HCT116 (cell line): ENCODE measurements around the gene ANKRD9. TPM values are rescaled to one million over a fixed set of nuclear protein-coding genes. Genes with fewer than 3 reads are reported as not detected.

Source experiments
- ATAC-seq: fragments of 200-7000 bp; cut with Tn5 transposase; 2 replicates; pipeline ENCODE4 v1.9.1; 2020; ENCODE audit warnings: mild to moderate bottlenecking, moderate library complexity
- BruUV-seq: library from RNA; stranded (reverse); fragments of 400-500 nt; replicated peaks from 2 replicates; lab custom pipeline; 2021; lab: Mats Ljungman, UMichigan
- CTCF ChIA-PET: fragments of 300-600 bp; sonication (Branson Sonifier 250); formaldehyde crosslinking; loops from one replicate; lab custom pipeline; 2021; ENCODE audit warnings: antibody characterized with exemption; lab: Charles Lee
- POLR2A ChIA-PET: fragments of 300-600, 350-600 bp; sonication (Branson Sonifier 250); formaldehyde crosslinking; loops from one replicate; lab custom pipeline; 2021; ENCODE audit warnings: antibody characterized with exemption; lab: Charles Lee
- RAD21 ChIA-PET, 2 experiments: fragments of 300-600 bp; sonication (Branson Sonifier 250); formaldehyde crosslinking; loops; one replicate each; lab custom pipeline; 2023; ENCODE audit warnings: low total read pairs in 2 of 2; ENCODE audit not compliant: uncharacterized antibody in 2 of 2, unreplicated experiment in 2 of 2, low non-redundant PET in 1 of 2; lab: Charles Lee
- DNase-seq: peaks from one replicate; pipeline ENCODE4 v3.0.0-alpha.2; 2010; ENCODE audit warnings: low read depth, low spot score
- H2AFZ ChIP-seq: fragments of 200-600 bp; shearing (Covaris generic), sonication (generic); 2 replicates; pipeline ENCODE4 v1.6.1; 2017; ENCODE audit warnings: low read depth, mixed run types, mixed read lengths, antibody characterized with exemption, low read length; ENCODE audit not compliant: poor library complexity, severe bottlenecking
- H3K27ac ChIP-seq: 2 replicates; pipeline ENCODE4 v1.5.1; 2012; ENCODE audit warnings: low read depth, low read length
- H3K27me3 ChIP-seq: fragments of 200-600 bp; sonication (generic); 2 replicates; pipeline ENCODE4 v1.6.1; 2016; ENCODE audit warnings: mixed run types, low read length, mixed read lengths; ENCODE audit not compliant: insufficient read depth
- H3K36me3 ChIP-seq, 2 experiments: fragments of 200-500 bp in 1 of 2; fragments of 200-600 bp in 1 of 2; sonication (Bioruptor generic) in 1 of 2; sonication (generic) in 1 of 2; 2 replicates each; pipeline versions ENCODE4 v1.5.1 to v1.6.1; 2014 to 2016; ENCODE audit warnings: low read length in 2 of 2, inconsistent platforms in 1 of 2, mixed read lengths in 1 of 2, mixed run types in 1 of 2; ENCODE audit not compliant: insufficient read depth in 2 of 2, control insufficient read depth in 1 of 2
- H3K4me1 ChIP-seq, 2 experiments: fragments of 200-600 bp in 1 of 2; sonication (generic) in 1 of 2; 2 replicates each; pipeline versions ENCODE4 v1.5.1 to v1.6.1; 2012 to 2017; ENCODE audit warnings: low read length in 2 of 2, inconsistent platforms in 1 of 2, mild to moderate bottlenecking in 1 of 2, mixed read lengths in 1 of 2, mixed run types in 1 of 2, moderate library complexity in 1 of 2; ENCODE audit not compliant: insufficient read depth in 2 of 2, control insufficient read depth in 1 of 2
- H3K4me2 ChIP-seq: fragments of 200-600 bp; sonication (generic); 2 replicates; pipeline ENCODE4 v1.6.1; 2017; ENCODE audit warnings: mixed run types, low read length, mixed read lengths
- H3K4me3 ChIP-seq, 2 experiments: fragments of 200-600 bp in 1 of 2; sonication (generic) in 1 of 2; replicated peaks in 1 of 2; 2 replicates each; pipeline ENCODE4 v1.5.1; 2011 to 2016; ENCODE audit warnings: low read length in 2 of 2, control low read depth in 1 of 2, low read depth in 1 of 2, mild to moderate bottlenecking in 1 of 2, mixed read lengths in 1 of 2, mixed run types in 1 of 2
- H3K79me2 ChIP-seq: fragments of 200-600 bp; sonication (generic); 2 replicates; pipeline ENCODE4 v1.6.1; 2017; ENCODE audit warnings: mild to moderate bottlenecking, mixed run types, low read length, moderate library complexity, mixed read lengths; ENCODE audit not compliant: insufficient read depth
- H3K9ac ChIP-seq: fragments of 200-600 bp; sonication (generic); 2 replicates; pipeline ENCODE4 v1.6.1; 2016; ENCODE audit warnings: low read length, mixed read lengths
- H3K9me2 ChIP-seq: fragments of 200-600 bp; sonication (generic), shearing (Covaris generic); 2 replicates; pipeline ENCODE4 v1.6.1; 2017; ENCODE audit warnings: mixed run types, mild to moderate bottlenecking, moderate library complexity; ENCODE audit not compliant: insufficient read depth
- H3K9me3 ChIP-seq, 2 experiments: fragments of 200-500 bp in 1 of 2; fragments of 200-600 bp in 1 of 2; sonication (Bioruptor generic) in 1 of 2; sonication (generic) in 1 of 2; 2 replicates each; pipeline ENCODE4 v1.6.1; 2014 to 2017; ENCODE audit warnings: low read length in 2 of 2, mixed read lengths in 2 of 2, inconsistent platforms in 1 of 2, low read depth in 1 of 2, mild to moderate bottlenecking in 1 of 2, mixed run types in 1 of 2, moderate library complexity in 1 of 2; ENCODE audit not compliant: control insufficient read depth in 1 of 2, insufficient read depth in 1 of 2
- H4K20me1 ChIP-seq: fragments of 200-600 bp; sonication (generic), shearing (Covaris generic); 2 replicates; pipeline ENCODE4 v1.6.1; 2017; ENCODE audit warnings: mixed run types, mild to moderate bottlenecking, moderate library complexity; ENCODE audit not compliant: insufficient read depth
- CBX3 ChIP-seq: IDR thresholded peaks from 2 replicates; pipeline ENCODE4 v1.6.1; 2012; ENCODE audit warnings: low read depth
- CEBPB ChIP-seq: IDR thresholded peaks from 2 replicates; pipeline ENCODE4 v1.6.1; 2012; ENCODE audit warnings: low read depth
- EGR1 ChIP-seq: IDR thresholded peaks from 2 replicates; pipeline ENCODE4 v1.6.1; 2012; ENCODE audit warnings: low read depth
- ELF1 ChIP-seq: IDR thresholded peaks from 2 replicates; pipeline ENCODE4 v1.6.1; 2012; ENCODE audit warnings: low read depth, borderline replicate concordance
- EZH2 ChIP-seq: fragments of 200-600 bp; sonication (generic); IDR thresholded peaks from 2 replicates; pipeline ENCODE4 v1.6.1; 2017; ENCODE audit warnings: antibody characterized with exemption, mixed run types
- EZH2phosphoT487 ChIP-seq: fragments of 200-600 bp; IDR thresholded peaks from 2 replicates; pipeline ENCODE4 v1.6.1; 2018; ENCODE audit warnings: antibody characterized with exemption, borderline replicate concordance
- FOSL1 ChIP-seq: IDR thresholded peaks from 2 replicates; pipeline ENCODE4 v1.6.1; 2012; ENCODE audit warnings: low read depth
- JUND ChIP-seq: IDR thresholded peaks from 2 replicates; pipeline ENCODE4 v1.6.1; 2012
- POLR2A ChIP-seq: IDR thresholded peaks from 2 replicates; pipeline ENCODE4 v1.7.0; 2011; ENCODE audit warnings: borderline replicate concordance; ENCODE audit not compliant: insufficient read depth, insufficient read length; ENCODE audit errors: extremely low read depth
- POLR2AphosphoS5 ChIP-seq: IDR thresholded peaks from 2 replicates; pipeline ENCODE4 v1.6.1; 2011; ENCODE audit warnings: mild to moderate bottlenecking, low read depth, low read length, moderate library complexity
- RAD21 ChIP-seq: IDR thresholded peaks from 2 replicates; pipeline ENCODE4 v1.6.1; 2012; ENCODE audit warnings: low read depth, mild to moderate bottlenecking
- SIN3A ChIP-seq: IDR thresholded peaks from 2 replicates; pipeline ENCODE4 v1.6.1; 2012; ENCODE audit warnings: low read depth
- SRF ChIP-seq: IDR thresholded peaks from 2 replicates; pipeline ENCODE4 v1.6.1; 2012; ENCODE audit warnings: low read depth
- YY1 ChIP-seq: IDR thresholded peaks from 2 replicates; pipeline ENCODE4 v1.6.1; 2011; ENCODE audit warnings: low read length, low read depth, moderate library complexity, mild to moderate bottlenecking; ENCODE audit not compliant: insufficient replicate concordance; ENCODE audit errors: extremely low read depth
- ZFX ChIP-seq: fragments of 450-650 bp; IDR thresholded peaks from 2 replicates; pipeline ENCODE4 v1.6.1; 2017
- ZNF274 ChIP-seq: fragments of 200-500 bp; sonication (Bioruptor generic); IDR thresholded peaks from 2 replicates; pipeline ENCODE4 v1.6.1; 2014; ENCODE audit warnings: mild to moderate bottlenecking, low read depth, low read length, inconsistent platforms
- intact Hi-C: fragments of 100-400 bp; cut with micrococcal nuclease; formaldehyde crosslinking; loops from 2 replicates; pipeline ENCODE4 v1.10.0; 2022
- total RNA-seq: library from RNA; stranded (reverse); gene quantifications from one replicate; pipeline ENCODE4 v1.2.1, GENCODE V29; 2021; ENCODE audit not compliant: unreplicated experiment
- TF ChIP-seq, protein P1 (sequence below): IDR thresholded peaks from 2 replicates; pipeline ENCODE4 v1.6.1; 2011; ENCODE audit warnings: mild to moderate bottlenecking, low read length, moderate library complexity; ENCODE audit not compliant: insufficient replicate concordance; ENCODE audit errors: extremely low read depth
- TF ChIP-seq, protein P2 (sequence below), 3 experiments: fragments of 200-600 bp in 1 of 3; sonication (generic) in 1 of 3; IDR thresholded peaks in 2 of 3; conservative IDR thresholded peaks in 1 of 3; 2 replicates each; pipeline ENCODE4 v1.5.1; 2012 to 2017; ENCODE audit warnings: low read depth in 2 of 3, low read length in 2 of 3, antibody characterized with exemption in 1 of 3, borderline replicate concordance in 1 of 3, control low read depth in 1 of 3, mild to moderate bottlenecking in 1 of 3, mixed read lengths in 1 of 3, mixed run types in 1 of 3, moderate library complexity in 1 of 3; ENCODE audit not compliant: insufficient read depth in 1 of 3

Gene ANKRD9
- total RNA-seq, 1 experiment from 2014 or later = 29.0 TPM

DNA sequence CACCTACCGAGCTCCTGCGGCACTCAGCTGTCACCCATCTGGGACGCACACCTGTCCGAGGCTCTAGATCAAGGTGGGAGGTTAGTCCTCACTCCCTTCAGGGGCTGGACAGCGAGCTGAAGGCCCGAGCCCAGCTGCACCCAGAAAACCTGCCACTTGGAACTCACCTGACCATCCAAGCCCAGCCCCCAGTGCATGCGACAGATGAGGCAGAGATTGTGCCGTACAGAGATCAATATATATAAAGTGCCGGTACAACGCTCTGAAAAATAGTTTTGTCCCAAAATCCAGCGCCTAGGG lies 3.0 kb downstream of the ANKRD9 start:
- Histone ChIP-seq H3K36me3 (no peaks in the 10 kb centered on the region), H2AFZ (no peak overlapping the region), H3K27me3 (no peaks in the 10 kb centered on the region), H3K9me3 (no peaks in the 10 kb centered on the region), H3K27ac (no peak overlapping the region), H3K4me1 (peaks cover 20 to 29% of the 10 kb centered on the region in 2 experiments), H3K9me2 (no peaks in the 10 kb centered on the region), H3K79me2 (peaks cover 6% of the 10 kb centered on the region; the same call in 1 of the 2 replicates), H3K9ac (no peak overlapping the region), H4K20me1 (no peaks in the 10 kb centered on the region), H3K4me2 (no peak overlapping the region), H3K4me3 (no peak overlapping the region)
- ChIA-PET RAD21 (no interaction called here), CTCF (no interaction called here), POLR2A (no interaction called here)
- TF ChIP-seq, protein P1, sequence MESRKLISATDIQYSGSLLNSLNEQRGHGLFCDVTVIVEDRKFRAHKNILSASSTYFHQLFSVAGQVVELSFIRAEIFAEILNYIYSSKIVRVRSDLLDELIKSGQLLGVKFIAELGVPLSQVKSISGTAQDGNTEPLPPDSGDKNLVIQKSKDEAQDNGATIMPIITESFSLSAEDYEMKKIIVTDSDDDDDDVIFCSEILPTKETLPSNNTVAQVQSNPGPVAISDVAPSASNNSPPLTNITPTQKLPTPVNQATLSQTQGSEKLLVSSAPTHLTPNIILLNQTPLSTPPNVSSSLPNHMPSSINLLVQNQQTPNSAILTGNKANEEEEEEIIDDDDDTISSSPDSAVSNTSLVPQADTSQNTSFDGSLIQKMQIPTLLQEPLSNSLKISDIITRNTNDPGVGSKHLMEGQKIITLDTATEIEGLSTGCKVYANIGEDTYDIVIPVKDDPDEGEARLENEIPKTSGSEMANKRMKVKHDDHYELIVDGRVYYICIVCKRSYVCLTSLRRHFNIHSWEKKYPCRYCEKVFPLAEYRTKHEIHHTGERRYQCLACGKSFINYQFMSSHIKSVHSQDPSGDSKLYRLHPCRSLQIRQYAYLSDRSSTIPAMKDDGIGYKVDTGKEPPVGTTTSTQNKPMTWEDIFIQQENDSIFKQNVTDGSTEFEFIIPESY = no peak
- no peak for TF ChIP-seq SIN3A
- no peak for TF ChIP-seq ZNF274
- no peak for TF ChIP-seq ELF1
- no peak for TF ChIP-seq EZH2phosphoT487
- no peak for TF ChIP-seq CBX3
- TF ChIP-seq YY1 = no peak
- no peak for TF ChIP-seq ZFX
- no peak for TF ChIP-seq RAD21
- no peak for TF ChIP-seq FOSL1
- no peak for TF ChIP-seq JUND
- TF ChIP-seq POLR2A = no peak
- TF ChIP-seq CEBPB = no peak
- TF ChIP-seq, protein P2, sequence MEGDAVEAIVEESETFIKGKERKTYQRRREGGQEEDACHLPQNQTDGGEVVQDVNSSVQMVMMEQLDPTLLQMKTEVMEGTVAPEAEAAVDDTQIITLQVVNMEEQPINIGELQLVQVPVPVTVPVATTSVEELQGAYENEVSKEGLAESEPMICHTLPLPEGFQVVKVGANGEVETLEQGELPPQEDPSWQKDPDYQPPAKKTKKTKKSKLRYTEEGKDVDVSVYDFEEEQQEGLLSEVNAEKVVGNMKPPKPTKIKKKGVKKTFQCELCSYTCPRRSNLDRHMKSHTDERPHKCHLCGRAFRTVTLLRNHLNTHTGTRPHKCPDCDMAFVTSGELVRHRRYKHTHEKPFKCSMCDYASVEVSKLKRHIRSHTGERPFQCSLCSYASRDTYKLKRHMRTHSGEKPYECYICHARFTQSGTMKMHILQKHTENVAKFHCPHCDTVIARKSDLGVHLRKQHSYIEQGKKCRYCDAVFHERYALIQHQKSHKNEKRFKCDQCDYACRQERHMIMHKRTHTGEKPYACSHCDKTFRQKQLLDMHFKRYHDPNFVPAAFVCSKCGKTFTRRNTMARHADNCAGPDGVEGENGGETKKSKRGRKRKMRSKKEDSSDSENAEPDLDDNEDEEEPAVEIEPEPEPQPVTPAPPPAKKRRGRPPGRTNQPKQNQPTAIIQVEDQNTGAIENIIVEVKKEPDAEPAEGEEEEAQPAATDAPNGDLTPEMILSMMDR (IDR thresholded peaks at IDR 0.05 in 2 of 3, conservative IDR thresholded peaks at IDR 0.05 in 1 of 3; ENCODE audit: borderline replicate concordance in 1 of 3, insufficient read depth in 1 of 3, low read depth in 2 of 3, low read length in 2 of 3) = no peak
- no peak for TF ChIP-seq SRF
- no peak for TF ChIP-seq POLR2AphosphoS5
- TF ChIP-seq EZH2 = no peak
- TF ChIP-seq EGR1 = no peak
- no peak for DNase-seq
- BruUV-seq = no TSS peak
- intact Hi-C loops = no loop called here
- no peak for ATAC-seq
